T-helper 17 cell (primary cell): Measurements from ENCODE around the gene MARCHF3. TPM values are rescaled to one million over a fixed set of nuclear protein-coding genes. Genes with fewer than 3 reads are reported as not detected.
A peak's percentile ranks its signal among the peaks of the same experiment; 100 is the strongest.
"Not testable (repeated sequence)": the region's sequence is repeated elsewhere in the genome, so short reads cannot be mapped to it uniquely, and the experiment has no call there.

Source experiments
- ATAC-seq: fragments of 150-1000 bp; cut with Tn5 transposase; 2 replicates; pipeline ENCODE4 v1.10.0; 2021; ENCODE audit warnings: mild to moderate bottlenecking, moderate library complexity
- DNase-seq, 3 donors: peaks; one replicate each; pipeline versions ENCODE4 v3.0.0 to v3.0.0-alpha.2; 2020 to 2021
- H3K9me3 ChIP-seq: one replicate; pipeline ENCODE4 v1.7.0; 2013; ENCODE audit warnings: low read length, mild to moderate bottlenecking; ENCODE audit not compliant: control insufficient read depth, poor library complexity, severe bottlenecking
- H3K27ac Mint-ChIP-seq: one replicate; pipeline ENCODE4 v1.8.0; 2022; ENCODE audit warnings: mild to moderate bottlenecking, moderate library complexity, mixed read lengths
- H3K27me3 Mint-ChIP-seq: one replicate; pipeline ENCODE4 v1.8.0; 2022; ENCODE audit warnings: mixed read lengths
- H3K36me3 Mint-ChIP-seq: one replicate; pipeline ENCODE4 v1.8.0; 2022; ENCODE audit warnings: low read depth, mixed read lengths
- H3K4me1 Mint-ChIP-seq: one replicate; pipeline ENCODE4 v1.8.0; 2022; ENCODE audit warnings: mild to moderate bottlenecking, mixed read lengths
- H3K4me3 Mint-ChIP-seq: one replicate; pipeline ENCODE4 v1.8.0; 2022; ENCODE audit warnings: mild to moderate bottlenecking, moderate library complexity, mixed read lengths
- total RNA-seq, 4 donors: library from RNA in 2 of 4; stranded (reverse) in 2 of 4; gene quantifications; one replicate each; pipeline ENCODE4 v1.2.3 and lab custom pipeline; 2022 to 2026

Gene MARCHF3
- total RNA-seq, 2 donors from 2014 or later = 6.6 to 8.4 TPM

DNA sequence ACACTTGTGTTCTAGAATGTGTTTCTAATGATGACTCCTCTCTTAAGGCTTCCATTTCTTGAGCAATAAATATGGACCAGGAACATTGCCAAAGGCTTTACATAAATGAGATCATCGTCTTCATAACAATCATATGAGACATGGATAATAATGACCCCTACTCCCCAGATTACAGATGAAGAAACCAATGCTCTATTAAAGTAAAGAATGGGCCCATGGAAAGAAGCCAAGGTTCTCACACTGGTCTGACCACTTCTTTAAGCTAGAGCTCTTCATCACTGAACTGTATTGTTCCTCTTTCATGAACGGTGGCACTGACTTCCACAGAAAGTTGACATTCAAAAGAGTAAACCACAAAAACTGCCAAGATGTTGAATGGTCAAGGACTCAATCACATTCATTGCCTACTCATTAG is 65.3 kb downstream of the MARCHF3 start:
- H3K27me3 Mint-ChIP-seq = no peaks in the 10 kb centered on the region
- ATAC-seq (no peak), DNase-seq (no peak)
- no peaks in the 10 kb centered on the region for H3K9me3 ChIP-seq
- H3K36me3 Mint-ChIP-seq = peaks cover 2% of the 10 kb centered on the region
- no peak overlapping the region for H3K4me3 Mint-ChIP-seq
- H3K27ac Mint-ChIP-seq = no peak overlapping the region
- H3K4me1 Mint-ChIP-seq = peaks cover 5% of the 10 kb centered on the region

DNA sequence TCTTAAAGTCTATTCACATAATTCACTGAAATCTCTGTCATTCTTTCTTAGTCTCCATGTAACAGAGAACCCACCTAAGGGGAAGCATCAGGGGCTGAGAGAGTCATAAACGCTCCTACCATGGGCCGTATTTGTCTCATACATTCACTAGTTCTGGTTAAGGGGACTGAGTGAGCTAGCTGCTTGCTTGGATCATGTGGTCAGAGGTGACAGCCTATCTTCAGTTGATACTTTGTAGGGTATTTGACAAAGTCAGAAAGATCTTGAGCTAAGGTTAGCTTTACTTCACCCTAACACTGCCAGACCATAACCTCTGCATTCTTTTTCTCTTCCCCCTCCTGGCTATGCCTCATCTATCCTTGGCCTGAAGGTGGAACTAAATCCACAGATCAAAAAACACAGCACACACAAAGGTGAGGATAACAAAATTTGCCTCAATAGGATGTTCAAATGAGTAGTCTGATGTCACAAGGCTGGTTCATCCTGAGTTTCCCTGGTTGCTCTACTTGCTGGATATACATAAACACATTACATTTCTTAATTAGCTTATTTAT is 66.5 kb downstream of the MARCHF3 start:
- Mint-ChIP-seq H3K27me3 (no peaks in the 10 kb centered on the region), H3K36me3 (peaks cover 2% of the 10 kb centered on the region), H3K27ac (peak overlapping the region; percentile 22), H3K4me1 (peaks cover 5% of the 10 kb centered on the region), H3K4me3 (no peak overlapping the region)
- DNase-seq = no peak
- no peaks in the 10 kb centered on the region for H3K9me3 ChIP-seq
- ATAC-seq = no peak

DNA sequence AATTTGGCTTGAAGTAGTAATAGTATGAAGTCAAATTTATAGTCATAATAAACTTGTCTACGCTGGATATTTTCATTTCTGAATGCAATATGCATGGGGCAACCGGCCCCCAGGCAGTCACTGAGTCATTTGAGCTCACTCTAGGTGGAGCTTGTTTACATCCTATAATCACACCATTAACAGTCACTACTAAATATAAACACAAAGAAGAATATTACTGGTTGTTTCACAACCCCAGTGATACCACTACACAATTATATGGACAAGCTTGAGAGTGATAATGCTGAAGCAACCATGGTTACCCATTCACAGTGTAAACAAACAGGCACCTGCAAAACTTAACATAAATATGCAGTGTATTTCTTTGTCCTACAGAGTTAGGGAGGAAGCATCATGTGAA is 68.7 kb downstream of the MARCHF3 start:
- Mint-ChIP-seq H3K4me1 (peaks cover 5% of the 10 kb centered on the region), H3K27me3 (peaks cover 4% of the 10 kb centered on the region), H3K27ac (no peak overlapping the region), H3K36me3 (no peaks in the 10 kb centered on the region), H3K4me3 (no peak overlapping the region)
- peak; percentile 44 for ATAC-seq
- no peaks in the 10 kb centered on the region for H3K9me3 ChIP-seq
- no peak for DNase-seq

DNA sequence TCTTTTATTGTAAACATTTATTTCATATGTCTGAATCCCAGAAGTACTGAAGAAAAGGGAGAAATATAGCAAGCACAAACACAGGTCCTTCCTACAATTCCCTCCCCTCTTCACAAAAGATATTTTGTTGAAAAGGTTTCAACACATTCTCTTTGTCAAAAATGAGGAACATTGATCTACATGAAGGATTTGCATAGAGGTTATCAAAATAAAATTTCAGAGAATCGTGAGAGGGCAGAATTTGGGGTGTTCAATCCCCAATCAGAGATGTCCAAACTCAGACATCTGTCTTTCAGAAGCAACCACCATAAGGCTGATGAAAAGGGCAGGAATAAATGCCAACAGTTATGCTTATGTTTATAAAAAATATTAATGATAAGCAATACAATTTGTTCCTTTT is 69.2 kb downstream of the MARCHF3 start:
- H3K4me1 Mint-ChIP-seq = peaks cover 5% of the 10 kb centered on the region
- no peak overlapping the region for H3K4me3 Mint-ChIP-seq
- DNase-seq = no peak
- H3K27me3 Mint-ChIP-seq = peaks cover 4% of the 10 kb centered on the region
- no peaks in the 10 kb centered on the region for H3K9me3 ChIP-seq
- H3K36me3 Mint-ChIP-seq = no peaks in the 10 kb centered on the region
- no peak overlapping the region for H3K27ac Mint-ChIP-seq
- ATAC-seq = no peak

DNA sequence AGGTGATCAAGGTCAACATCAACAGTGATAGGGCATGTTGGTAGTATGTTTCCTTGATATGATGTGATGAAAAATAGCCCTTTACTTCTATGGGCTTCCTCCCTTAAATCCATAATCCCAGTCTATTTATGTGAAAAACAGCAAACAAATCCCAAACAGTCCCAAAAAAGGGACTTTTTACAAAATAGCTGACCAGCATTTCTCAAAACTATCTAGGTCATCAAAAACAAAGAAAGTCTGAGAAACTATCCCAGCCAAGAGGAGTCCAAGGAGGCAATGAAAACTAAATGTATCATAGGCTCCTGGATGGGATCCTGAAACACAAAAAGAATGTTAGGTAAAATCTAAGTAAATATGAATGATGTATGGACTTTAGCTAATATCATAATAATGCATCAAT is 71.2 kb downstream of the MARCHF3 start:
- H3K9me3 ChIP-seq = no peaks in the 10 kb centered on the region
- no peak overlapping the region for H3K27ac Mint-ChIP-seq
- no peaks in the 10 kb centered on the region for H3K36me3 Mint-ChIP-seq
- peaks cover 4% of the 10 kb centered on the region for H3K4me1 Mint-ChIP-seq
- H3K27me3 Mint-ChIP-seq = peaks cover 4% of the 10 kb centered on the region
- no peak for ATAC-seq
- H3K4me3 Mint-ChIP-seq = no peak overlapping the region
- no peak for DNase-seq

DNA sequence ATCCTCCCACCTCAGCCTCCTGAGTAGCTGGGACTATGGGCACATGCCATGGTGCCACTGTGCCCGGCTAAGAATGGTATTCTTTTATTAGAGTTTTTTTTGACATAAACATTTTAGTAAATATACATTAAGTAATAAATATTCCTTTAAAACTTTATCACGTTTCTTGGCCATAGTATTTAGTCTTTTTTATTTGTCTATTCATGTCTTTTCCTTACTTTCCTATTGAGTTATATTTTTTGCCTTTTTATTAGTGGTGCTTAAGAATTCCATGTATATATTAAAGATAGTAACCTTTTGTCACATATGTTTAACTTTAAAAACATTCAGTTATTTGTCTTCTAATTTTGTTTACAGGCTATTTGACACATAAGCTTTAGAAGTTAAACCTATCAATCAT is 73.4 kb downstream of the MARCHF3 start:
- Mint-ChIP-seq H3K4me3 (no peak overlapping the region), H3K36me3 (no peaks in the 10 kb centered on the region), H3K27me3 (peaks cover 4% of the 10 kb centered on the region), H3K27ac (no peak overlapping the region), H3K4me1 (no peaks in the 10 kb centered on the region)
- no peaks in the 10 kb centered on the region for H3K9me3 ChIP-seq
- no peak for ATAC-seq
- DNase-seq = no peak

DNA sequence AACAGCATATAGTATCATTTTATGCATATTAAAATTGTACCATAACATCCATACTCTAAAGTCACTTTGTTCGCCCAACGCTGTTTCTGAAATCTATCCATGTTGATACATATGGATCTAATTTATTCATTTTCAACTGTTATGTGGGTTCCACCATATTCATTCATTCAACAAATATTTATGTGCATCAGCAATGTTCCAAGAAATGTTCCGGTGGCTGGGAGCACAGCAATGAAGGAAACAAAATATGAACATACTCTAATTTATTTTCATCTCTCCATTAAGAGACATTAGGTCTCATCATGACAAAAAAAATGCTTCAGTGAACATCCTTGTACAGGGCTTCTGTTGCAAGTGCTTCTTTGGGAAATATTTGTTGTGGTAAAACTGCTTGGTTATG is 75.4 kb downstream of the MARCHF3 start:
- no peaks in the 10 kb centered on the region for H3K9me3 ChIP-seq
- Mint-ChIP-seq H3K36me3 (no peaks in the 10 kb centered on the region), H3K27ac (no peak overlapping the region), H3K4me3 (no peak overlapping the region), H3K27me3 (peaks cover 4% of the 10 kb centered on the region), H3K4me1 (no peaks in the 10 kb centered on the region)
- no peak for ATAC-seq
- no peak for DNase-seq

DNA sequence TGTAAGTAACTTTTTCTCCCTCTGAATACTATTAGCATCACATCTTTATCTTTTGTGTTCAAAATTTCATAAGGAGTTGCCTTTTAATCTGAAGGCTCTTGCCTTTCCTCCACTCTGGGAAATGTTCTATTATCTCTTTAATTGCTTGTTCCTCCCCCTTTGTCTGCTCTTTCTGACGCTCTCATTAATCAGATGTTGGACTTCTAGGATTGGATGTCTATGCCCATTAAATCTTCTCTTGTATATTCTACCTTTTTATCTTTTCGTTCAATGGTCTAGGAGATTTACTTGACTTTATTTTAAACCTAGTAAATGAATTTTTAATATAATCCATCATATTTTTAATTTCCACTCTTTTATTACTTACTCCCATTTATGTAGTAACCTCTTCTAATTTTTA is 76.7 kb downstream of the MARCHF3 start:
- Mint-ChIP-seq H3K27ac (no peak overlapping the region), H3K4me1 (no peaks in the 10 kb centered on the region), H3K4me3 (no peak overlapping the region), H3K27me3 (peaks cover 2% of the 10 kb centered on the region), H3K36me3 (no peaks in the 10 kb centered on the region)
- no peak for DNase-seq
- no peak for ATAC-seq
- no peaks in the 10 kb centered on the region for H3K9me3 ChIP-seq

DNA sequence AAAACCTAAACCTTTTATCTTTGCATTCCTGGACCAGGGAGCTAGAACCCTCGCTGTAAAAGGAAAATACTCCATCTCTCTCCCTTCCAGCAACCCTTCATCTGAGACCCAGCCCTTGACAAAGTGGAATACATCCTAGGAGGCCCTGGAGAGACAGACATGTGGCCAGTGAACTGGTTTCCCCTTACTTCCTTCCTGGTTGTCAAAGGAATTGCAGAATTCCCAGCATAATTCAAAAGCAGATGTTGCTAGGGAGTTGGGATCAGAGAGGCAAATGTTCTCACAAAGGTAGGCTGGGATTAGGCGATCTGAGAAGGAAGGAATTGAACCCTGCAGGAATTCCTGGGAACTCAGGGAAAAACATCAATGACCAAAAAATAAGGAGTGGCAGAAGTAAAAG is 80.9 kb downstream of the MARCHF3 start:
- peaks cover 4% of the 10 kb centered on the region for H3K4me1 Mint-ChIP-seq
- H3K9me3 ChIP-seq = no peaks in the 10 kb centered on the region
- H3K36me3 Mint-ChIP-seq = no peaks in the 10 kb centered on the region
- DNase-seq (no peak), ATAC-seq (no peak)
- H3K27ac Mint-ChIP-seq = no peak overlapping the region
- H3K27me3 Mint-ChIP-seq = no peaks in the 10 kb centered on the region
- no peak overlapping the region for H3K4me3 Mint-ChIP-seq

DNA sequence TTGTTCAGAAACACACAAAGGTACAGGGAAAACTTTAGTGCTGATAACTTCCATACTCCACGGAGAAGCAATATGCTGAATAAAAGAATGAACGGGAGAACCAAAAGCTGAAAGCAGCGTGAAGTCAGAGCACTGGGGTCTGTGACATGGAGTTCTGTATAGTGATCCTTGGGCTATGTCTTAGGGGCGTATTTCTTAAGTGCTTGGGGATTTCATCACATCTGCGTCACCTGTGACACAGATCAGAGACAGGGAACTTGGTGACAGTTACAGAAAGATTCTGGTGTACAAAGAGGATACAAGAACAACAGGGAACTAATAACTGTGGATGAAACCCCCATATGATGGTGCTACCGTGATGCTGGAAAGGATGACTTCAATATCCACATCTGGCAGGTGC is 81.9 kb downstream of the MARCHF3 start:
- Mint-ChIP-seq H3K27me3 (no peaks in the 10 kb centered on the region), H3K27ac (no peak overlapping the region), H3K4me3 (no peak overlapping the region), H3K36me3 (no peaks in the 10 kb centered on the region), H3K4me1 (peaks cover 4% of the 10 kb centered on the region)
- H3K9me3 ChIP-seq = no peaks in the 10 kb centered on the region
- ATAC-seq (no peak), DNase-seq (no peak)

DNA sequence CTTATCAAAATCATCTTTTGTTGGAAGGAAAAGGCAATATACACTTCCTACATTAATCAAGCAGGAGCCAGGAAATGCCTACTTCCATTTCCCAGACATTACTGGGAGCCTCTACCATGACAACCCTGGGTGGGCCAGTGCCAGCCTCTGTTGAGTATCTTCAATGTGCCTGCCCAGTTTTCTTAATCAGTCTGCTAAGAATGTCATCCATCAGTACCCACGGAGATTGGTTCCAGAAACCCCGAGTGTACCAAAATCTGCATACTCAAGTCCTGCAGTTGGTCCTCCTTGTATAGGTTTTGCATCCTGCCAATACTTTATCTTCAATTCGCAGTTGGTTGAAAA is 82.4 kb downstream of the MARCHF3 start:
- H3K36me3 Mint-ChIP-seq = no peaks in the 10 kb centered on the region
- H3K4me3 Mint-ChIP-seq = no peak overlapping the region
- ATAC-seq (no peak), DNase-seq (no peak)
- peaks cover 4% of the 10 kb centered on the region for H3K4me1 Mint-ChIP-seq
- H3K27ac Mint-ChIP-seq = no peak overlapping the region
- no peaks in the 10 kb centered on the region for H3K9me3 ChIP-seq
- H3K27me3 Mint-ChIP-seq = no peaks in the 10 kb centered on the region

DNA sequence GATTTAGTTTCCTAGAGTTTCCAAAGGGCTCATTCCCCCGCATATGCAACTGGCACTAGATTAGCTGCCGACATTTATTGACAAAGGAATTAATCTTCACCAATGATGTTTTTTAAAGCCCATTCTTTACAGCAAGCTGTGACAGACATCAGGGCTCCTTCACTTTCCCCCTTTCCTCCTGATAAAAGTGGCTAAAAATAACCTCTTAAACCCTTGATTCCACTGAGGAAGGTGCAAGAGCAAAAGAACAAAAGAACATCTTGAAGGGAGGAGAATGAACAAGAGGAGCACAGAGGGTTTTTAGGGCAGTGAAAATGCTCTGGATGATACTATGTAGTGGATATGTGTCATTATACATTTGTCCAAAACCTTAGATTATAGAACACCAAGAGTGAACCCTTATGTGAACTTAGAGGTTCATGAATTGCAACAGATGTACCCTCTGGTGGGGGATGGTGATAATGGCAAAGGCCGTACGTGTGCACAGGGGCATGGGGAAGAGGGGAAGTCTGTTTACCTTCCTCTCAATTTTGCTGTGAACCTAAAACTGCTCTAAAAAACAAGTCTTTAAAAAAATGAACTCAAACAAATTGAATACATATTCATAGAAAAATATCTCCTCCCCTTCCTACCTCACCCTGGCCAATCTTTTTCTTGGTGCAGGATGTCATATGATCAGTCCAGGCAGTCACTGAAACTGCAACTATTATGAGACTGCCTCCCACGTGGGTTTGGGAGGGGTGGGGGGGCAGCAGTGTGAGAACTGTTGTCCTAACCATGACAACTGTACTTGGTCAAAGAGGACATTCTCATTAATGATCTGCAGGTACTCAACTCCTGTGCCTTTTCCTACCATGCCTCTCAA is 83.0 kb downstream of the MARCHF3 start:
- H3K27me3 Mint-ChIP-seq = no peaks in the 10 kb centered on the region
- no peak for ATAC-seq
- no peaks in the 10 kb centered on the region for H3K9me3 ChIP-seq
- no peaks in the 10 kb centered on the region for H3K36me3 Mint-ChIP-seq
- H3K27ac Mint-ChIP-seq = no peak overlapping the region
- no peak overlapping the region for H3K4me3 Mint-ChIP-seq
- DNase-seq = no peak
- H3K4me1 Mint-ChIP-seq = peaks cover 4% of the 10 kb centered on the region

DNA sequence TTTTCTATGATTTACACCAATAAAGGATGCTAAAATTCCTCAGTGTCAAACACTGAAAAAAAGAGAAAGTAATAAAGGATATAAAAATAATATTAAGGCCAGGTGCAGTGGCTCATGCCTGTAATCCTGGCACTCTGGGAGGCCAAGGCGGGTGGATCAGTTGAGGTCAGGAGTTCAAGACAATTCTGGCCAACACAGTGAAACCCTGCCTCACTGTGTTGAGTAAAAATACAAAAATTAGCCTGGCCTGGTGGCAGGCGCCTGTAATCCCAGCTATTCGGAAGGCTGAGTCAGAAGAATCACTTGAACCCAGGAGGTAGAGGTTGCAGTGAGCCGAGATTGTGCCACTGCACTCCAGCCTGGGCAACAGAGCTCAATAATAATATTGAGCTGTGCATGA is 87.5 kb downstream of the MARCHF3 start:
- not testable (repeated sequence) for H3K4me1 Mint-ChIP-seq, H3K9me3 ChIP-seq, DNase-seq, H3K27me3 Mint-ChIP-seq, ATAC-seq, H3K36me3 Mint-ChIP-seq, H3K4me3 Mint-ChIP-seq, H3K27ac Mint-ChIP-seq

DNA sequence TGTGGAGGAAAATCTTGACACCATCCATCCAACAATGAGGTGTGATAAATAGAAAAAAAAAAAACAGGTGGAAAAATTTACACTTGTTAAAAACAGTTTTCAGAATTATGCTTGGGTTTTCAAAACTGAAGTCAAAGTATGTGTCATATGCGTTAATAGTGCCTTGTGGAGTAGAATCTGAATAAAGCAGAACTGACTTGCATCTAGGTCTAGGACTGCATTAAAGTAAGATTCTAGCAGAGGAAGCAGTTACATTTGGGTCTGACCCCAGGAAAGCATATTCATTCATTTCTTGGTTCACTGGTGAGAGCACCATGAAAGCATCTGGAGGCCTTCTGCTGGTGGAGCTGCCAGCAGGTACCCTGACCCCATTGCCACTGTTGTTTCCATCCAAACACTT is 89.0 kb downstream of the MARCHF3 start:
- Mint-ChIP-seq H3K27me3 (no peaks in the 10 kb centered on the region), H3K4me3 (no peak overlapping the region), H3K27ac (no peak overlapping the region), H3K4me1 (peaks cover 4% of the 10 kb centered on the region), H3K36me3 (no peaks in the 10 kb centered on the region)
- no peaks in the 10 kb centered on the region for H3K9me3 ChIP-seq
- ATAC-seq (no peak), DNase-seq (no peak)
